Loucy (cell line): Measurements from ENCODE around the gene ZNF277.

Experiments
- CTCF ChIP-seq: fragments of 200-600 bp; sonication (generic); conservative IDR thresholded peaks from 2 replicates; pipeline ENCODE4 v1.5.1; 2014; ENCODE audit warnings: mild to moderate bottlenecking, antibody characterized with exemption, low read length
- EZH2phosphoT487 ChIP-seq: fragments of 200-600 bp; IDR thresholded peaks from 2 replicates; pipeline ENCODE4 v1.6.1; 2018; ENCODE audit warnings: antibody characterized with exemption, mild to moderate bottlenecking, moderate library complexity, borderline replicate concordance

DNA sequence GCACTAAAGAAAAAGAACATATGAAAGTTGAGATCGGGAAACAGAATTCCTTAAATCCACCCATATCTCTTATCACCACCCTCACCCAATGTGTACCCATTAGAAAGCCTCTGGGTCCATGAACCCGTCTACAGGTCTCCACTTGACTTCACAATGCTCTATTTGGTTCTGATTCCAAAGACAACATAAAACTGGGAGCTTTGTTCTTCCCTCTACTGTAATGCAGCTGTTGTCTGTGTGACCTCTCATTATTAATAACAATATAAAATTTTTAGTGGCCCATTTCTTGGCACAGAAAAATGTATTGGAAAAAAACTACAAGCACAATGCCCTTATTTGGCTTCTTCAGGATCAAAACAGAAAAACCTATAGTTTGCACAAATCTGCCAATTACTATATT, 30.3 kb upstream of the ZNF277 start:
- no peak for TF ChIP-seq CTCF
- no peak for TF ChIP-seq EZH2phosphoT487
